Neural cell (in vitro differentiated cells): ENCODE results near the gene TNS1. TPM values are rescaled to one million over a fixed set of nuclear protein-coding genes. Genes with fewer than 3 reads are reported as not detected.

Experiments used
- H2AFZ ChIP-seq: fragments of 200-600, 300-800 bp; sonication (generic), shearing (Covaris generic); 2 replicates; pipeline ENCODE4 v1.6.0; 2014; ENCODE audit warnings: low read depth, mild to moderate bottlenecking, antibody characterized with exemption, low read length, moderate library complexity
- H3F3A ChIP-seq: fragments of 200-600 bp; shearing (Covaris generic); 2 replicates; pipeline ENCODE4 v1.6.1; 2016; ENCODE audit warnings: mild to moderate bottlenecking, moderate library complexity, mixed read lengths, antibody characterized with exemption, low read length; ENCODE audit not compliant: insufficient read depth, poor library complexity, severe bottlenecking
- H3K27ac ChIP-seq: fragments of 200-600, 300-800 bp; sonication (generic), shearing (Covaris generic); 2 replicates; pipeline ENCODE4 v1.5.1; 2014; ENCODE audit warnings: mild to moderate bottlenecking, low read length, moderate library complexity
- H3K27me3 ChIP-seq: fragments of 300-800, 200-600 bp; sonication (generic), shearing (Covaris generic); 2 replicates; pipeline ENCODE4 v1.6.0; 2014; ENCODE audit warnings: mild to moderate bottlenecking, low read depth, low read length, moderate library complexity; ENCODE audit not compliant: insufficient read depth
- H3K36me3 ChIP-seq: fragments of 300-800, 200-600 bp; sonication (generic), shearing (Covaris generic); 2 replicates; pipeline ENCODE4 v1.5.1; 2014; ENCODE audit warnings: mild to moderate bottlenecking, antibody characterized with exemption, low read length, moderate library complexity; ENCODE audit not compliant: insufficient read depth
- H3K4me2 ChIP-seq: fragments of 300-800, 200-600 bp; sonication (generic), shearing (Covaris generic); 2 replicates; pipeline ENCODE4 v1.6.0; 2014; ENCODE audit warnings: mild to moderate bottlenecking, low read length
- H3K4me3 ChIP-seq: fragments of 300-800, 200-600 bp; sonication (generic), shearing (Covaris generic); 2 replicates; pipeline ENCODE4 v1.5.1; 2014; ENCODE audit warnings: mild to moderate bottlenecking, low read length, moderate library complexity
- H3K79me2 ChIP-seq: fragments of 200-600 bp; shearing (Covaris generic); replicated peaks from 2 replicates; pipeline ENCODE4 v1.6.0; 2014; ENCODE audit warnings: mild to moderate bottlenecking, low read length, moderate library complexity; ENCODE audit not compliant: insufficient read depth
- H3K9ac ChIP-seq: fragments of 300-800, 200-600 bp; sonication (generic), shearing (Covaris generic); 2 replicates; pipeline ENCODE4 v1.6.1; 2016; ENCODE audit warnings: mild to moderate bottlenecking, low read length, mixed read lengths
- H3K9me2 ChIP-seq: fragments of 200-600 bp; shearing (Covaris generic); 2 replicates; pipeline ENCODE4 v1.6.1; 2016; ENCODE audit warnings: mild to moderate bottlenecking, low read length, mixed read lengths; ENCODE audit not compliant: insufficient read depth
- H3K9me3 ChIP-seq: fragments of 200-600, 300-800 bp; sonication (generic), shearing (Covaris generic); 2 replicates; pipeline ENCODE4 v1.6.1; 2016; ENCODE audit warnings: mild to moderate bottlenecking, mixed run types, low read length, moderate library complexity, mixed read lengths
- H4K20me1 ChIP-seq: fragments of 200-600 bp; shearing (Covaris generic); 2 replicates; pipeline ENCODE4 v1.6.1; 2016; ENCODE audit warnings: mild to moderate bottlenecking, mixed run types; ENCODE audit not compliant: insufficient read depth
- EP300 ChIP-seq: fragments of 450-650 bp; conservative IDR thresholded peaks from 2 replicates; pipeline ENCODE4 v1.6.1; 2014; ENCODE audit warnings: antibody characterized with exemption, mild to moderate bottlenecking, moderate library complexity; ENCODE audit not compliant: poor library complexity, severe bottlenecking
- EZH2 ChIP-seq: fragments of 200-600, 300-800 bp; shearing (Covaris generic), sonication (generic); IDR thresholded peaks from 2 replicates; pipeline ENCODE4 v1.6.1; 2014; ENCODE audit warnings: antibody characterized with exemption, low read length, borderline replicate concordance, mild to moderate bottlenecking; ENCODE audit not compliant: insufficient read depth, poor library complexity, severe bottlenecking
- MXI1 ChIP-seq: fragments of 450-650 bp; conservative IDR thresholded peaks from 2 replicates; pipeline ENCODE4 v1.6.1; 2014; ENCODE audit warnings: antibody characterized with exemption, mild to moderate bottlenecking; ENCODE audit not compliant: poor library complexity, severe bottlenecking
- POLR2AphosphoS5 ChIP-seq: IDR thresholded peaks from 2 replicates; pipeline ENCODE4 v1.6.1; 2012
- RAD21 ChIP-seq: fragments of 450-650 bp; conservative IDR thresholded peaks from 2 replicates; pipeline ENCODE4 v1.6.1; 2014; ENCODE audit warnings: antibody characterized with exemption, mild to moderate bottlenecking, moderate library complexity
- SMC3 ChIP-seq: fragments of 450-650 bp; conservative IDR thresholded peaks from 2 replicates; pipeline ENCODE4 v1.6.1; 2014; ENCODE audit warnings: antibody characterized with exemption, mild to moderate bottlenecking, moderate library complexity; ENCODE audit not compliant: poor library complexity
- polyA plus RNA-seq: library from polyadenylated mRNA; depleted of rRNA; stranded (reverse); fragments of >200 nt; gene quantifications from 2 replicates; pipeline ENCODE4 v1.2.3, GENCODE V29; 2014
- TF ChIP-seq, protein P1 (sequence below): fragments of 450-650 bp; IDR thresholded peaks from 2 replicates; pipeline ENCODE4 v1.5.1; 2014; ENCODE audit warnings: antibody characterized with exemption, mild to moderate bottlenecking, moderate library complexity; ENCODE audit not compliant: poor library complexity, severe bottlenecking
- TF ChIP-seq, protein P2 (sequence below): IDR thresholded peaks from 2 replicates; pipeline ENCODE4 v1.6.1; 2012; ENCODE audit warnings: borderline replicate concordance

Gene TNS1
- polyA plus RNA-seq, 1 donor from 2014 or later = 1.5 TPM

DNA sequence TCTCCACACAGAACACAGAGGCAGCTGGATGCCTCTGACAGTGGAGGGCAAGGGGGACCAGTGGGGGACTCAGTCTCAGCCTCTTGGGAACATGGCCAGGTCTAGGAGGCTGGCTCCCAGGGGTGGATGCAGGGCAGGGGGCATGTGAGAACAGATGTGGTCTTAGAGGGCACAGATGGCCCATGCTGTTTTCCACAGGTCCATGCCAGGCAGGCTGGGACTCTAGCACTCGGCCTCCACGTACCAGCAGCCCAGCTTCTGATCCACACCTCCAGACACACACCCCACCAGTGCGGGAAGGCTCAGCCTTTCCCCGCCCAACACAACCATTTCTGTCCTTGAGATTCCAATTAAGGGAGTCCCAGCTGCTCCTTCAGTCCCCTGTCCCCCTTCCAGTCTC is 42.4 kb downstream of the TNS1 start:
- no peaks in the 10 kb centered on the region for H3K9me3 ChIP-seq
- no peaks in the 10 kb centered on the region for H3K79me2 ChIP-seq
- TF ChIP-seq RAD21 (no peak), SMC3 (no peak), POLR2AphosphoS5 (no peak), EP300 (no peak), EZH2 (no peak)
- TF ChIP-seq, protein P1, sequence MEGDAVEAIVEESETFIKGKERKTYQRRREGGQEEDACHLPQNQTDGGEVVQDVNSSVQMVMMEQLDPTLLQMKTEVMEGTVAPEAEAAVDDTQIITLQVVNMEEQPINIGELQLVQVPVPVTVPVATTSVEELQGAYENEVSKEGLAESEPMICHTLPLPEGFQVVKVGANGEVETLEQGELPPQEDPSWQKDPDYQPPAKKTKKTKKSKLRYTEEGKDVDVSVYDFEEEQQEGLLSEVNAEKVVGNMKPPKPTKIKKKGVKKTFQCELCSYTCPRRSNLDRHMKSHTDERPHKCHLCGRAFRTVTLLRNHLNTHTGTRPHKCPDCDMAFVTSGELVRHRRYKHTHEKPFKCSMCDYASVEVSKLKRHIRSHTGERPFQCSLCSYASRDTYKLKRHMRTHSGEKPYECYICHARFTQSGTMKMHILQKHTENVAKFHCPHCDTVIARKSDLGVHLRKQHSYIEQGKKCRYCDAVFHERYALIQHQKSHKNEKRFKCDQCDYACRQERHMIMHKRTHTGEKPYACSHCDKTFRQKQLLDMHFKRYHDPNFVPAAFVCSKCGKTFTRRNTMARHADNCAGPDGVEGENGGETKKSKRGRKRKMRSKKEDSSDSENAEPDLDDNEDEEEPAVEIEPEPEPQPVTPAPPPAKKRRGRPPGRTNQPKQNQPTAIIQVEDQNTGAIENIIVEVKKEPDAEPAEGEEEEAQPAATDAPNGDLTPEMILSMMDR = no peak
- TF ChIP-seq, protein P2, sequence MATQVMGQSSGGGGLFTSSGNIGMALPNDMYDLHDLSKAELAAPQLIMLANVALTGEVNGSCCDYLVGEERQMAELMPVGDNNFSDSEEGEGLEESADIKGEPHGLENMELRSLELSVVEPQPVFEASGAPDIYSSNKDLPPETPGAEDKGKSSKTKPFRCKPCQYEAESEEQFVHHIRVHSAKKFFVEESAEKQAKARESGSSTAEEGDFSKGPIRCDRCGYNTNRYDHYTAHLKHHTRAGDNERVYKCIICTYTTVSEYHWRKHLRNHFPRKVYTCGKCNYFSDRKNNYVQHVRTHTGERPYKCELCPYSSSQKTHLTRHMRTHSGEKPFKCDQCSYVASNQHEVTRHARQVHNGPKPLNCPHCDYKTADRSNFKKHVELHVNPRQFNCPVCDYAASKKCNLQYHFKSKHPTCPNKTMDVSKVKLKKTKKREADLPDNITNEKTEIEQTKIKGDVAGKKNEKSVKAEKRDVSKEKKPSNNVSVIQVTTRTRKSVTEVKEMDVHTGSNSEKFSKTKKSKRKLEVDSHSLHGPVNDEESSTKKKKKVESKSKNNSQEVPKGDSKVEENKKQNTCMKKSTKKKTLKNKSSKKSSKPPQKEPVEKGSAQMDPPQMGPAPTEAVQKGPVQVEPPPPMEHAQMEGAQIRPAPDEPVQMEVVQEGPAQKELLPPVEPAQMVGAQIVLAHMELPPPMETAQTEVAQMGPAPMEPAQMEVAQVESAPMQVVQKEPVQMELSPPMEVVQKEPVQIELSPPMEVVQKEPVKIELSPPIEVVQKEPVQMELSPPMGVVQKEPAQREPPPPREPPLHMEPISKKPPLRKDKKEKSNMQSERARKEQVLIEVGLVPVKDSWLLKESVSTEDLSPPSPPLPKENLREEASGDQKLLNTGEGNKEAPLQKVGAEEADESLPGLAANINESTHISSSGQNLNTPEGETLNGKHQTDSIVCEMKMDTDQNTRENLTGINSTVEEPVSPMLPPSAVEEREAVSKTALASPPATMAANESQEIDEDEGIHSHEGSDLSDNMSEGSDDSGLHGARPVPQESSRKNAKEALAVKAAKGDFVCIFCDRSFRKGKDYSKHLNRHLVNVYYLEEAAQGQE = no peak
- no peak overlapping the region for H3K9ac ChIP-seq
- no peak overlapping the region for H3K4me3 ChIP-seq
- H3K9me2 ChIP-seq = no peaks in the 10 kb centered on the region
- no peaks in the 10 kb centered on the region for H3F3A ChIP-seq
- no peak overlapping the region for H3K27ac ChIP-seq
- H3K36me3 ChIP-seq = no peaks in the 10 kb centered on the region
- H4K20me1 ChIP-seq = no peaks in the 10 kb centered on the region
- H2AFZ ChIP-seq = no peak overlapping the region
- no peak overlapping the region for H3K4me2 ChIP-seq
- H3K27me3 ChIP-seq = no peaks in the 10 kb centered on the region

- no peaks in the 10 kb centered on the region for H3K27me3 ChIP-seq
- no peak overlapping the region for H3K4me3 ChIP-seq
- TF ChIP-seq RAD21 (no peak), MXI1 (no peak), POLR2AphosphoS5 (no peak)
- TF ChIP-seq, protein P2 = no peak
- no peak overlapping the region for H3K4me2 ChIP-seq
- H3K9ac ChIP-seq = no peak overlapping the region
- no peaks in the 10 kb centered on the region for H3K36me3 ChIP-seq
- no peaks in the 10 kb centered on the region for H3K9me3 ChIP-seq
- H3K9me2 ChIP-seq = no peaks in the 10 kb centered on the region
- no peaks in the 10 kb centered on the region for H3K79me2 ChIP-seq
- no peaks in the 10 kb centered on the region for H3F3A ChIP-seq
- H4K20me1 ChIP-seq = no peaks in the 10 kb centered on the region
- H3K27ac ChIP-seq = no peak overlapping the region
- no peak overlapping the region for H2AFZ ChIP-seq
These were observed 43.1 kb downstream of the TNS1 start for GRCh38 chr2:217959723-217960122.
